BLaER1 treated with 17β-estradiol and CSF1 and Interleukin-3, amounts not matched to agents 10 nM and 100 nM (cell line): ENCODE results near the gene FRMD5.
"Not testable (repeated sequence)": the region's sequence is repeated elsewhere in the genome, so short reads cannot be mapped to it uniquely, and the experiment has no call there.

Experiments used
- H3K27ac ChIP-seq, 11 experiments: shearing (Covaris generic); formaldehyde crosslinking; 2 replicates each; pipeline ENCODE4 v1.8.1; 2022
- H3K27me3 ChIP-seq, 11 experiments: shearing (Covaris generic); formaldehyde crosslinking; 2 replicates each; pipeline ENCODE4 v1.8.1; 2022
- H3K36me3 ChIP-seq, 11 experiments: shearing (Covaris generic); formaldehyde crosslinking; 2 replicates each; pipeline ENCODE4 v1.8.1; 2022
- H3K4me1 ChIP-seq, 10 experiments: shearing (Covaris generic); formaldehyde crosslinking; 2 replicates each; pipeline ENCODE4 v1.8.1; 2022
- H3K4me2 ChIP-seq, 11 experiments: shearing (Covaris generic); formaldehyde crosslinking; 2 replicates each; pipeline ENCODE4 v1.8.1; 2022
- H3K4me3 ChIP-seq, 10 experiments: shearing (Covaris generic); formaldehyde crosslinking; 2 replicates each; pipeline ENCODE4 v1.8.1; 2022
- H3K9ac ChIP-seq, 11 experiments: shearing (Covaris generic); formaldehyde crosslinking; 2 replicates each; pipeline ENCODE4 v1.8.1; 2022
- H3K9me3 ChIP-seq, 11 experiments: shearing (Covaris generic); formaldehyde crosslinking; replicated peaks in 1 of 11; 2 replicates each; pipeline ENCODE4 v1.8.1; 2022
- H4K20me1 ChIP-seq, 11 experiments: shearing (Covaris generic); formaldehyde crosslinking; 2 replicates each; pipeline ENCODE4 v1.8.1; 2022
- Cebpa-rat ChIP-seq, 11 experiments: shearing (Covaris generic); IDR thresholded peaks; 2 replicates each; pipeline ENCODE4 v1.8.1; 2022

Gene FRMD5

DNA sequence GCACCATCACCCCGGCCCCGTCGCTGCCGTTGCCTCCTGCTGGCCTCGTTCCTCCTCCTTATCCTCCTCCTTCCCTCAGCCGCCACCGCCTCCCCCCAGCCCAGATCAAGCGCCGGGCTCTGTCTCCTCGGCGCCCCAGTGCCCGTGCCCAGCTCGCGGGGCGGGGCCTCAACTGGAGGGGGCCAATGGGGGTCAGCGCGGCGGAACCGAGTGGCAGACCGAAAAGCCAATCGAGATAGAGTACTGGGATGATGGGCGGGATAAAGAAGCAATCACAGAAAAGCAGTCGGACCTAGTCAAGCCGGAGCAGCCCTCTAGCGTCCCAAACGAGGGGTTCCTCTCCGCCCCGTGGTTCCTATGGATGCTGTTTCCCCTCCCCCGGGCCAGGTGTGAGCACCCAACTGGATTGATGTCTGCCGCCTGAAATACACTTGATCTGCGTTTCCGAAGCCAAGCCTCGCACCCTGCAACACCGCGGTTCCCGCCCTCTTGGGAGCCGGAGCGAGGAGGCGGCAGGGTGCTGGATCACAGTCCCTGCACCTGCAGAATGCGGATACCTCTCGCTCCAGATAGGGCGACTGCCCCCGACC lies at the start of gene FRMD5:
TSS of gene FRMD5 (minus strand) at position 121 of the 590 bp plus-strand sequence.
- peaks cover 17 to 38% (median 28%) of the 10 kb centered on the region in 11 experiments for H3K27me3 ChIP-seq
- peak within 1 kb of the TSS; percentile 53 to 73 (median 60) for H3K4me3 ChIP-seq
- no peak within 1 kb of the TSS for H3K27ac ChIP-seq
- H3K4me1 ChIP-seq: peaks cover 0 to 9% (median 5%) of the 10 kb centered on the region in 10 experiments; a peak in 6 of 20 replicates
- no peaks in the 10 kb centered on the region for H3K36me3 ChIP-seq
- H3K9ac ChIP-seq: peak within 1 kb of the TSS in 10 of 11 experiments; percentile 2 to 54 (median 24); a peak in 16 of 22 replicates
- H3K4me2 ChIP-seq: peak within 1 kb of the TSS; percentile 72 to 98 (median 90)
- TF ChIP-seq Cebpa-rat (IDR thresholded peaks at IDR 0.05): no peak
- no peaks in the 10 kb centered on the region; a peak in 1 of 22 replicates for H4K20me1 ChIP-seq
- H3K9me3 ChIP-seq: peaks cover 0 to 7% (median 0%) of the 10 kb centered on the region in 11 experiments; a peak in 2 of 22 replicates

DNA sequence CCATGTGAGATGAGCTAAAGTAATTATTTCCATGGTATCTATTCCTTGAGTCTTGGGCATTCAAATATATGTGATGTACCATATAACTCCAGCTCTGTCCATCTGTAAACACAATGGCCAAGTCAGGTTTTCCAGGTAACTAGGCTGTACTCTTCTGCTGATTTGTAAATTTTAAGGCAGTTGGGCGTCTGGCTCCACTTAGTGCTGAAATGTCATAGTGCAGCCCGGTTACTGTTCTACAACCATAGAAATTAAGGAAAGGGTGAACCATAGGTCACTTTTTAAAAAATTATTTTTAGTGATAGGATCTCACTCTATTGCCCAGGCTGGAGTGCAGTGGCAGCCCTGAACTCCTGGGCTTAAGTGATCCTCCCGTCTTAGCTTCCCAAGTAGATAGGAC lies 48.8 kb upstream of the FRMD5 start:
- H3K4me2 ChIP-seq: no peak overlapping the region
- no peaks in the 10 kb centered on the region for H3K4me1 ChIP-seq
- no peaks in the 10 kb centered on the region for H3K27me3 ChIP-seq
- H3K4me3 ChIP-seq: no peak overlapping the region
- no peaks in the 10 kb centered on the region for H3K36me3 ChIP-seq
- no peaks in the 10 kb centered on the region for H4K20me1 ChIP-seq
- no peak overlapping the region for H3K9ac ChIP-seq
- TF ChIP-seq Cebpa-rat (IDR thresholded peaks at IDR 0.05): no peak
- H3K9me3 ChIP-seq: peaks cover 0 to 11% (median 0%) of the 10 kb centered on the region in 11 experiments; a peak in 3 of 22 replicates
- no peak overlapping the region for H3K27ac ChIP-seq

DNA sequence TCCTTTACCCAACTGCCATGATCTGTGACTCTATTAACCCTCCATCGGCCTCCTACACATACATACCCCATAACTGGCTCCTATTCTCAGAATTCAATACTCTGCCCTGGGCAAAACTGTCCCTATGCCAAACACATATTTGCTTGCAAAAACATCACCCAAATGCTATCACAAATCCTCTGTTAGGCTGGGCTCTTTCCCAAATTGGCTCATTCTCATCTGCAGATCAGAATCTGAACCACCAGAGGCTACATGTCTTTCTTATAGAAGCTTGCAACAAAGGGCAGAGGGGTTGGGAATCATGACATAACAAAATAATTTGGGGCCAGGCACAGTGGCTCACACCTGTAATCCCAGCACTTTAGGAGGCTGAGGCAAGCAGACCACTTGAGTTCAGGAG lies 48.1 kb upstream of the FRMD5 start:
- no peaks in the 10 kb centered on the region for H3K36me3 ChIP-seq
- TF ChIP-seq Cebpa-rat (IDR thresholded peaks at IDR 0.05): no peak
- no peak overlapping the region for H3K4me3 ChIP-seq

DNA sequence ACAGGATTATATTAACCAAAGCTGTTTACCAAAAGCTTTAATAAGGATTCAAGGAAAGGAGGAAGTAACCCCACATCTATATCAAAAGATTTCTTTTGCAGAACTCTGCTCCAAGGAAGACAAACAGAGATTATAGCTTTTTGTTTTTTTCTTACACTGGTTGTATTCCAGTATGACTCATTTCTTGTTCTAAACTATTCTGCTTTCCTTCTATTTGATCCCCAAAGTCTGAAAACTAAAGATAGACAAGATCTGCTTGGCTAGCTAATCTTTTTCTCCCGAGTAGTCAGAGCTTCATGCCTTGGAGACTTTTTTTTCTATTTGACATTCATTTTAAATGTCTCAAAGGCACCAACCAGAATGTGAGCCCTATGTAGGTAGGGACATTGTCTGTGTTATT lies 36.8 kb upstream of the FRMD5 start:
- H3K9me3 ChIP-seq: no peaks in the 10 kb centered on the region
- no peak for TF ChIP-seq Cebpa-rat (IDR thresholded peaks at IDR 0.05)

More for the DNA sequence above, 48.1 kb upstream of the FRMD5 start:
- Histone ChIP-seq H3K4me2 (no peak overlapping the region), H4K20me1 (no peaks in the 10 kb centered on the region), H3K9ac (no peak overlapping the region), H3K27me3 (no peaks in the 10 kb centered on the region), H3K9me3 (peaks cover 0 to 11% (median 0%) of the 10 kb centered on the region in 11 experiments; a peak in 3 of 22 replicates), H3K4me1 (no peaks in the 10 kb centered on the region), H3K27ac (no peak overlapping the region)

DNA sequence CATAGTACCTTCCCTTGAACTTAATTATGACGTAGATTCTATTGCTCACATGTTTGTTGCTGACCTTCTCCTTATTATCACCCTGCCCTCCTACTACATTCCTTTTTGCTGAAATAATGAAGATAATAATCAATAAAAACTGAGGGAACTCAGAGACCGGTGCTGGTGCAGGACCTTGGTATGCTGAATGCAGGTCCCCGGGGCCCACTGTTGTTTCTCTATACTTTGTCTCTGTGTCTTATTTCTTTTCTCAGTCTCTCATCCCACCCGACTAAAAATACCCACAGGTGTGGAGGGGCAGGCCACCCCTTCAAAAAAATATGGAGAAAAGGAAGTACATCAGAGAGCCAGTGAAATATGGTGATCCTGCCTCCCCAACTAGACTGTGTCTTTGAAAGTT lies 34.2 kb upstream of the FRMD5 start:
- H3K27ac ChIP-seq, H3K27me3 ChIP-seq, H3K4me2 ChIP-seq, H3K4me1 ChIP-seq, H3K9me3 ChIP-seq, H3K9ac ChIP-seq, H4K20me1 ChIP-seq, H3K36me3 ChIP-seq, H3K4me3 ChIP-seq: not testable (repeated sequence)

More for the DNA sequence above, 36.8 kb upstream of the FRMD5 start:
- H3K36me3 ChIP-seq: no peaks in the 10 kb centered on the region
- no peak overlapping the region for H3K4me3 ChIP-seq
- no peak overlapping the region; a peak in 1 of 22 replicates for H3K9ac ChIP-seq
- H3K4me1 ChIP-seq: no peaks in the 10 kb centered on the region
- no peak overlapping the region for H3K4me2 ChIP-seq
- H4K20me1 ChIP-seq: no peaks in the 10 kb centered on the region
- no peak overlapping the region for H3K27ac ChIP-seq
- H3K27me3 ChIP-seq: no peaks in the 10 kb centered on the region

DNA sequence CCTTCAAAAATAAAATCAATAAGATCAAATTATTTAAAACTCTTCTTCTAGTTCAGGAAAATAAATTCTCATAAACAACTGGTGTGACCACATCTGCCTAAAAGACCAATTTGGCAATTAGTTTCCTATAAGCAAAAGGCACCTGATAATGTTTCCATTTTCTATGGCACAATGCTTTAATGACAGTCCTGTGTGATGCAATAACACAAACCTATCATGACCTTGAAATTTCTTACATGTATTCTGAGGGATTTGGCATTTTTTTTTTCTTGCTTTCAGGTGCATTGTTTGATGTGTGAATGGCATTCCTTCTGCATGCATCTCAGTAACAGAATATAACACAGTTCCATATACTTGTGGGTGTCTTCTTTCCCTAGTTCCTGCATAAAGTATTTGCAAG lies 32.5 kb upstream of the FRMD5 start:
- no peak overlapping the region for H3K4me3 ChIP-seq
- H3K9ac ChIP-seq: no peak overlapping the region
- H3K4me1 ChIP-seq: no peaks in the 10 kb centered on the region; a peak in 1 of 20 replicates
- 0 out of 22 replicates have a peak, but pooled peaks of 1 of the 11 experiments have one; percentile 4 for TF ChIP-seq Cebpa-rat (IDR thresholded peaks at IDR 0.05)
- no peaks in the 10 kb centered on the region for H3K36me3 ChIP-seq
- H3K4me2 ChIP-seq: no peak overlapping the region
- H3K27ac ChIP-seq: no peak overlapping the region
- no peaks in the 10 kb centered on the region for H4K20me1 ChIP-seq
- H3K9me3 ChIP-seq: peaks cover 0 to 6% (median 0%) of the 10 kb centered on the region in 11 experiments; a peak in 4 of 22 replicates
- H3K27me3 ChIP-seq: no peaks in the 10 kb centered on the region

DNA sequence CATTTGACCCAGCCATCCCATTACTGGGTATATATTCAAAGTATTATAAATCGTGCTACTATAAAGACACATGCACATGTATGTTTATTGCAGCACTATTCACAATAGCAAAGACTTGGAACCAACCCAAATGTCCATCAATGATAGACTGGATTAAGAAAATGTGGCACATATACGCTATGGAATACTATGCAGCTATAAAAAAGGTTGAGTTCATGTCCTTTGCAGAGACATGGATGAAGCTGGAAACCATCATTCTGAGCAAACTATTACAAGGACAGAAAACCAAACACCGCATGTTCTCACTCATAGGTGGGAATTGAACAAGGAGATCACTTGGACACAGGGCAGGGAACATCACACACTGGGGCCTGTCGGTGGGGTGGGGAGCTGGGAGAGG lies 31.9 kb upstream of the FRMD5 start:
- not testable (repeated sequence) for H3K4me1 ChIP-seq, H4K20me1 ChIP-seq, H3K27ac ChIP-seq, H3K27me3 ChIP-seq, H3K4me3 ChIP-seq, H3K9ac ChIP-seq, H3K9me3 ChIP-seq, H3K4me2 ChIP-seq, H3K36me3 ChIP-seq

DNA sequence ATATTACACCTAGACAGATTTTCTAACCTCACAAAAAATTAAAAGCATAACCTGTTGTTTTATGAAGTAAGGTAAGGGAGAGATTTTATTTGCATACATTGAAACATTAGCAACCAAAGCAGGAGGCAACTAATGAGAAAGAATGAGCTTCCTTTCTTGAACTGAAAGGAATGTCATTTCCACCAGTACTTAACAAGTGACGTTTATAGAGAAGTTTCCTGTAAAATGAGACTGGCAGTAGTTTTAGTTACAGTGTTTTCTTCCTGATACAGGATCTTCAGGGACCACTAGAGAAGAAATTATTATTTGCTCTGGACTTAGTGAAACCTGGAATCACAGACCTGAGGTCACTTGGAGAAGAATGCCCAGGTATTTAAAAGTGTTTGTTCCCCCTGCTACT lies 27.4 kb upstream of the FRMD5 start:
- Histone ChIP-seq H3K4me2 (no peak overlapping the region), H3K4me3 (no peak overlapping the region), H3K9me3 (peaks cover 0 to 6% (median 0%) of the 10 kb centered on the region in 11 experiments; a peak in 4 of 22 replicates), H3K9ac (no peak overlapping the region), H3K27me3 (no peaks in the 10 kb centered on the region), H3K27ac (no peak overlapping the region), H3K36me3 (no peaks in the 10 kb centered on the region), H3K4me1 (peaks cover 0 to 4% (median 0%) of the 10 kb centered on the region in 10 experiments; a peak in 1 of 20 replicates), H4K20me1 (no peaks in the 10 kb centered on the region)
- no peak for TF ChIP-seq Cebpa-rat (IDR thresholded peaks at IDR 0.05)

DNA sequence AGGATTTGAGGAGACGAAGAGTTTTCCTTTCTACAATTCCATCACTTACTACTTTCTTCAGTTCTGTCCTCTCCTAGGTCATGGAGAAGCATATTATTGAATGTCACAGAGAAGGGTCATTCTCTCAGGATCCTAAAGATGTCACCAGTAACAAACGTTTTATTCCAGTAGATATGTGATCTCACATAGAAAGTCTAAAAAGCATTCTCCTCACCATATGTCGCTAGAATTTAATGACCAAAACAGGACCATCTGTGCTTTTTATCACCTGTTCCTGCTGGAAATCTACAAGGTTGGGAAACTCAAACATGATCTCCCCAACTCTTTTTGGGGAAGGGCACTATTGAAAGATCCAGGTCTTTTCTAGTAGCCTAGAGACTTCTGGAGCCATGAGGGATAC lies 24.0 kb upstream of the FRMD5 start:
- Histone ChIP-seq H3K27ac (no peak overlapping the region), H3K4me3 (no peak overlapping the region), H3K27me3 (no peaks in the 10 kb centered on the region), H4K20me1 (no peaks in the 10 kb centered on the region), H3K36me3 (no peaks in the 10 kb centered on the region), H3K9ac (no peak overlapping the region), H3K4me1 (peaks cover 5 to 18% (median 12%) of the 10 kb centered on the region in 10 experiments), H3K4me2 (no peak overlapping the region), H3K9me3 (no peaks in the 10 kb centered on the region)
- no peak for TF ChIP-seq Cebpa-rat (IDR thresholded peaks at IDR 0.05)

DNA sequence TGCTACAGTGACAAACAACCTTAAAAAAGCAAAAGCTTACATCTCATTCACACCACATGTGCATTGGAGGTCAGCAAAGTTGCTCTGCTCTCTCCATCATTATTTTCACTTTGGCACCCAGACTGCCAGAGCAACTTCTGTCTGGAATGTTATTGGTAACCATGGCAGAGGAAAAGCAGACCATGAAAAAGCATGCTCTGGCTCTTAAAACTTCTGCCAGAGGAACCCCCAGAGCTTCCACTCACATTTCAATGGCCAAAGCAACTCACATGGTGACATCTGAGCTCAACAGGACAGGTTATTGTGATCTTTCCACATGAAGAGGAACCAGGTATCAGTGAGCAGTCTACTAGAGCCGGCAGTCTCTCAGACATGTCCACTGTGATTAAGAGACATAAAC lies 21.9 kb upstream of the FRMD5 start:
- no peaks in the 10 kb centered on the region for H3K36me3 ChIP-seq
- no peaks in the 10 kb centered on the region for H3K9me3 ChIP-seq
- no peak overlapping the region for H3K9ac ChIP-seq
- H3K4me2 ChIP-seq: no peak overlapping the region
- TF ChIP-seq Cebpa-rat (IDR thresholded peaks at IDR 0.05): no peak
- no peaks in the 10 kb centered on the region for H4K20me1 ChIP-seq
- H3K27ac ChIP-seq: no peak overlapping the region
- peaks cover 5 to 18% (median 10%) of the 10 kb centered on the region in 10 experiments for H3K4me1 ChIP-seq
- no peaks in the 10 kb centered on the region for H3K27me3 ChIP-seq
- no peak overlapping the region for H3K4me3 ChIP-seq
